NT2/D1 (cell line): ENCODE data around the gene USP6.

Experiments
- SUZ12 ChIP-seq: IDR thresholded peaks from 2 replicates; pipeline ENCODE4 v1.6.1; 2011; ENCODE audit not compliant: insufficient read length, insufficient read depth; ENCODE audit errors: extremely low read depth
- ZNF274 ChIP-seq: IDR thresholded peaks from 2 replicates; pipeline ENCODE4 v1.6.1; 2011; ENCODE audit warnings: mild to moderate bottlenecking, low read depth, low read length

GRCh38 chr17:5069724-5070123 is 46.1 kb upstream of the USP6 start:
- TF ChIP-seq ZNF274: no peak
- no peak for TF ChIP-seq SUZ12
